Transverse colon (tissue), 4 donors: ENCODE measurements around the gene AIMP1. TPM values are rescaled to one million over a fixed set of nuclear protein-coding genes. Genes with fewer than 3 reads are reported as not detected.

Source experiments
- DNase-seq: peaks from one replicate; pipeline ENCODE4 v3.0.0-alpha.2; 2019
- H3K27ac ChIP-seq, 4 donors: fragments of 200-600 bp; sonication (generic); 2 replicates each; pipeline ENCODE4 v1.5.1; 2016 to 2018; ENCODE audit warnings: inconsistent platforms in 4 of 4
- H3K27me3 ChIP-seq: fragments of 200-600 bp; sonication (generic); 2 replicates; pipeline ENCODE4 v1.5.1; 2017; ENCODE audit warnings: inconsistent platforms
- H3K36me3 ChIP-seq, 4 donors: fragments of 200-600 bp; sonication (generic); 2 replicates each; pipeline ENCODE4 v1.5.1; 2017 to 2019; ENCODE audit warnings: inconsistent platforms in 4 of 4
- H3K4me1 ChIP-seq, 4 donors: fragments of 200-600 bp; sonication (generic); 2 replicates each; pipeline ENCODE4 v1.5.1; 2017 to 2020; ENCODE audit warnings: inconsistent platforms in 4 of 4
- H3K4me3 ChIP-seq, 4 donors: fragments of 200-600 bp; sonication (generic); 1 replicate in 1 of 4; 2 replicates in 3 of 4; pipeline versions ENCODE4 v1.5.1 to v1.6.1; 2017 to 2019; ENCODE audit warnings: inconsistent platforms in 4 of 4
- H3K9me3 ChIP-seq, 2 donors: fragments of 200-600 bp; sonication (generic); 2 replicates each; pipeline ENCODE4 v1.5.1; 2017 to 2019; ENCODE audit warnings: inconsistent platforms in 2 of 2
- CTCF ChIP-seq, 5 experiments: fragments of 200-600 bp in 3 of 5; fragments of 450-650 bp in 2 of 5; sonication (generic) in 3 of 5; IDR thresholded peaks; 1 replicate in 2 of 5; 2 replicates in 3 of 5; pipeline ENCODE4 v1.5.1; 2016 to 2017; ENCODE audit warnings: antibody characterized with exemption in 5 of 5, inconsistent platforms in 3 of 5, mild to moderate bottlenecking in 2 of 5, moderate library complexity in 1 of 5
- EP300 ChIP-seq: sonication (generic); formaldehyde crosslinking; IDR thresholded peaks from one replicate; pipeline ENCODE4 v1.6.1; 2017; ENCODE audit warnings: antibody characterized with exemption, low read depth
- POLR2A ChIP-seq: fragments of 450-650 bp; IDR thresholded peaks from one replicate; pipeline ENCODE4 v1.6.1; 2016; ENCODE audit warnings: antibody characterized with exemption, mild to moderate bottlenecking, moderate library complexity
- POLR2AphosphoS5 ChIP-seq, 3 donors: sonication (generic); formaldehyde crosslinking; IDR thresholded peaks; one replicate each; pipeline ENCODE4 v1.6.1; 2016; ENCODE audit warnings: antibody characterized with exemption in 3 of 3
- WGBS, 2 donors: methylation state at CpG; one replicate each; pipeline ENCODE4 v1.1.5; 2018; ENCODE audit warnings: low coverage in 1 of 2; 5-methylcytosine and 5-hydroxymethylcytosine counted together
- in situ Hi-C, 4 donors: fragments of 200-750 bp; cut with MboI; loops; one replicate each; pipeline versions ENCODE4 v1.15.0 to v1.15.1; 2017; ENCODE audit warnings: low sequenced_read_pairs in 3 of 4, low pct_ligation_motif_present in 1 of 4, low pct_unique_long_range_greater_than_20kb in 1 of 4
- intact Hi-C: fragments of 100-400 bp; cut with DNase I; formaldehyde crosslinking; loops from one replicate; pipeline ENCODE4 v1.15.1; 2023; ENCODE audit warnings: low total_unique reads
- total RNA-seq, 4 donors: library from RNA; depleted of rRNA; stranded (reverse); fragments of >200 nt; gene quantifications; one replicate each; pipeline ENCODE4 v1.1.0, GENCODE V29; 2016

AIMP1 gene
- total RNA-seq, 4 donors from 2014 or later = 4.9 to 24.1 (median 15.1) TPM

DNA sequence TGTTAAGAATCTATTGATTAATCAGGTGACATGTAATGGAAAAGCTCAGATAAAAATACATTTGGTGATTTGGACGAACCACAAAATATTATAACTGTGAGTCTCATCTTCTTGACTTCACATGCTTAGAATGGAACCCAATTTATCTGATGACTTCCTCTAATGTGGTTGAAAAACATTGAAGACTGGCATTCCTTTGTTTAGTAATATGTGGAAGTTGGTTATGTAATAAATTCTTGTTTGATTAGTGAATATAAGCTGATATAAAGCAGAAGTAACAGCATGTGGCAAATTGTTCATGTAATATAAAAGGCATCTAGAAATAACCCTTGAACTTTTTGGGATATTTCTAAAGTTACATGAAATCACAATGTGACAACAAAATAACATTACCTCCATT lies 42.5 kb downstream of the AIMP1 start:
- no peak overlapping the region for H3K27ac ChIP-seq
- TF ChIP-seq POLR2A (no peak), POLR2AphosphoS5 (IDR thresholded peaks at IDR 0.05) (no peak), EP300 (no peak), CTCF (IDR thresholded peaks at IDR 0.05) (no peak)
- DNase-seq = no peak
- no peak overlapping the region for H3K4me3 ChIP-seq
- H3K27me3 ChIP-seq = no peaks in the 10 kb centered on the region
- in situ Hi-C loops (loop anchor here in 2 of 4 donors (25.0 kb wide), 2 partner anchors 453 to 528 kb away; no protein-coding TSS in a partner anchor), intact Hi-C loops (no loop called here)
- H3K4me1 ChIP-seq = no peaks in the 10 kb centered on the region
- H3K9me3 ChIP-seq = no peaks in the 10 kb centered on the region
- H3K36me3 ChIP-seq = no peaks in the 10 kb centered on the region
- WGBS, 2 donors = 92 to 100% methylated on average over 1 of the region's 1 CpG

DNA sequence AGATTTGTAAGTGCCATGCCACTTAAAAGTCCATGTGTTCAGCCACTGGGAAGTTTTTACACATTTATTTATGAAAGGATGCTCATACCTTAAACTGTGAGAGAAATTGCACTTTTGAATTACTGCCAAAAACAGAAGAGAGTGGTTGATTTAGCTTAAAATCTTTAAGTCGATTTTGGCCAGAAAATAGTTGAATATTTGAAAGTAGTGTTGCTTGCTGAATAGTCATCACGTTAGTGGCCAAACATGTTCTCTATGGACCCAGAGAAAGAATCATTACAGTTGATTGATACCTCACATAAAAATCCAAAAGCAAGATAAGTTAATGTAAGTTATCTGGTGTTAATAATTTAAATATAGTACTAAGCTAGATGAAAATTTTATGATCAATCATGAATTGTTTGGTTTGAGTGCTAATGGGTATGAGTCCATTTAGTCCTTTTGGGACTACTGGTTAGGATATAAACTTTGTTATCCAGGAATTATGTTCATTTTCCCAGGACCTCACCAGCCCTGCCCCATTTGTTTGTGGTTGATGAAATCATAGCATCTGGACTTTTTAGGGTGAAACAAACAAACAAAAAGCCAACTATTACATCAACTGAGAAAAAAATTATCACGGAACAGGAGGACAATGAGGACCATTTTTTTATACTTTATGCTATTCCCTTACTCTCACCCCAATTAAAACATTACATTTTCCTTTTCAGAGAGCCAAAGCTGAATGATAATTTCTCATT lies 45.9 kb downstream of the AIMP1 start:
- no peaks in the 10 kb centered on the region for H3K9me3 ChIP-seq
- WGBS, 2 donors = 80 to 84% methylated on average over 3 of the region's 3 CpGs
- H3K4me3 ChIP-seq = no peak overlapping the region
- no peaks in the 10 kb centered on the region for H3K4me1 ChIP-seq
- no peaks in the 10 kb centered on the region for H3K27me3 ChIP-seq
- TF ChIP-seq EP300 (no peak), CTCF (IDR thresholded peaks at IDR 0.05) (no peak), POLR2A (no peak), POLR2AphosphoS5 (IDR thresholded peaks at IDR 0.05) (no peak)
- in situ Hi-C loops (loop anchor here in 3 of 4 donors (10.0 to 25.0 kb wide), 3 partner anchors 443 to 525 kb away; no protein-coding TSS in a partner anchor), intact Hi-C loops (no loop called here)
- no peaks in the 10 kb centered on the region for H3K36me3 ChIP-seq
- H3K27ac ChIP-seq = no peak overlapping the region
- no peak for DNase-seq

DNA sequence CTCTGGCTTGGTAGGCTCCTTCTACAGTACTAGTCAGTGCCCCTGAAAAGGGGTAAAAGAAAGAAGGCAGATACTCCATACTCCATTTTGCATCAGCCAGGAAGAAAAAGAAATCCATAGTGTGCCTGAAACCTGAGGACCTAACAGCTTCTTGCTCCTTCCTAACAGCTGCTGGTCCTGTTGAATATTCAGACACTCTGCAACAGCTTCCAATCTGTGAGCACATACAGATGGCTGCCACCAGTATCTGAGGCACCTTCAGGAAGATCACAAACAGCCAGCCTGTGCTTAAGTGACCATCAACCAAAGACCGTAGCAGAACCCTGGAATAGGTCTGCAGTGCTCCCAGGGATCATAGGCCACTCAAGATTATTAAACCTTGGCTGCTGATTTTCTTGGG lies 47.9 kb downstream of the AIMP1 start:
- Histone ChIP-seq H3K9me3 (no peaks in the 10 kb centered on the region), H3K36me3 (no peaks in the 10 kb centered on the region), H3K4me3 (no peak overlapping the region), H3K27me3 (no peaks in the 10 kb centered on the region), H3K4me1 (no peaks in the 10 kb centered on the region), H3K27ac (no peak overlapping the region)
- in situ Hi-C loops = loop anchor here in 3 of 4 donors (10.0 to 25.0 kb wide), 3 partner anchors 441 to 523 kb away; no protein-coding TSS in a partner anchor
- 60 to 77% methylated on average over 1 of the region's 1 CpG for WGBS, 2 donors
- intact Hi-C loops = no loop called here
- TF ChIP-seq POLR2A (no peak), EP300 (no peak), CTCF (IDR thresholded peaks at IDR 0.05) (no peak), POLR2AphosphoS5 (IDR thresholded peaks at IDR 0.05) (no peak)
- DNase-seq = no peak

GRCh38 chr4:106365613-106366012 lies 49.3 kb downstream of the AIMP1 start:
- Histone ChIP-seq H3K36me3 (no peaks in the 10 kb centered on the region), H3K27me3 (no peaks in the 10 kb centered on the region), H3K4me1 (peaks cover 0 to 4% (median 0%) of the 10 kb centered on the region in 4 donors), H3K4me3 (no peak overlapping the region), H3K27ac (no peak overlapping the region), H3K9me3 (no peaks in the 10 kb centered on the region)
- no peak for DNase-seq
- WGBS, 2 donors = 68% methylated on average over 1 of the region's 1 CpG; no CpG with 5 or more reads in 1 of the 2 donors
- intact Hi-C loops = no loop called here
- in situ Hi-C loops = loop anchor here in 3 of 4 donors (10.0 to 25.0 kb wide), 3 partner anchors 439 to 522 kb away; no protein-coding TSS in a partner anchor
- no peak for TF ChIP-seq EP300
- TF ChIP-seq CTCF (IDR thresholded peaks at IDR 0.05) = no peak
- TF ChIP-seq POLR2A = no peak
- TF ChIP-seq POLR2AphosphoS5 (IDR thresholded peaks at IDR 0.05) = no peak
